Measurements from ENCODE around the gene SIRT6.
"Not testable (repeated sequence)": the region's sequence is repeated elsewhere in the genome, so short reads cannot be mapped to it uniquely, and the experiment has no call there.

The SIRT6 gene

GRCh38 chr19:4220188-4220587 lies 37.8 kb upstream of the SIRT6 start:
- TF ChIP-seq, protein P1, sequence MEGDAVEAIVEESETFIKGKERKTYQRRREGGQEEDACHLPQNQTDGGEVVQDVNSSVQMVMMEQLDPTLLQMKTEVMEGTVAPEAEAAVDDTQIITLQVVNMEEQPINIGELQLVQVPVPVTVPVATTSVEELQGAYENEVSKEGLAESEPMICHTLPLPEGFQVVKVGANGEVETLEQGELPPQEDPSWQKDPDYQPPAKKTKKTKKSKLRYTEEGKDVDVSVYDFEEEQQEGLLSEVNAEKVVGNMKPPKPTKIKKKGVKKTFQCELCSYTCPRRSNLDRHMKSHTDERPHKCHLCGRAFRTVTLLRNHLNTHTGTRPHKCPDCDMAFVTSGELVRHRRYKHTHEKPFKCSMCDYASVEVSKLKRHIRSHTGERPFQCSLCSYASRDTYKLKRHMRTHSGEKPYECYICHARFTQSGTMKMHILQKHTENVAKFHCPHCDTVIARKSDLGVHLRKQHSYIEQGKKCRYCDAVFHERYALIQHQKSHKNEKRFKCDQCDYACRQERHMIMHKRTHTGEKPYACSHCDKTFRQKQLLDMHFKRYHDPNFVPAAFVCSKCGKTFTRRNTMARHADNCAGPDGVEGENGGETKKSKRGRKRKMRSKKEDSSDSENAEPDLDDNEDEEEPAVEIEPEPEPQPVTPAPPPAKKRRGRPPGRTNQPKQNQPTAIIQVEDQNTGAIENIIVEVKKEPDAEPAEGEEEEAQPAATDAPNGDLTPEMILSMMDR (conservative IDR thresholded peaks at IDR 0.05): no peak
- H3K27ac ChIP-seq: no peak overlapping the region

DNA sequence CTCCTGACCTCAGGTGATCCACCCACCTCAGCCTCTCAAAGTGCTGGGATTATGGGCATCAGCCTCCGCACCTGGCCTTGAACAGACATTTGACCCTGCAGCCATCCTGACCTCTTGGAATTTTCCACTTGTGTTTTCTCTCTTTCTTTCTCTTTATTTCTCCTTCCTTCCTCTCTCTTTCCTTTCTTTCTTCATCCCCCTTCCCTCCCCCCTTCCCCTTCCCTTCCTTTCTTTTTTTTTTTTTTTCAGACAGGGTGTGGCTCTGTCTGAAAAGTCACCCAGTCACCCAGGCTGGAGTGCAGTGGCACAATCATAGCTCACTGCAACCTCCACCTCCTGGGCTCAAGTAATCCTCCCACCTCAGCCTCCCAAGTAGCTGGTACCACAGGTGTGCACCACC lies 36.2 kb upstream of the SIRT6 start:
- H3K27ac ChIP-seq: not testable (repeated sequence)

DNA sequence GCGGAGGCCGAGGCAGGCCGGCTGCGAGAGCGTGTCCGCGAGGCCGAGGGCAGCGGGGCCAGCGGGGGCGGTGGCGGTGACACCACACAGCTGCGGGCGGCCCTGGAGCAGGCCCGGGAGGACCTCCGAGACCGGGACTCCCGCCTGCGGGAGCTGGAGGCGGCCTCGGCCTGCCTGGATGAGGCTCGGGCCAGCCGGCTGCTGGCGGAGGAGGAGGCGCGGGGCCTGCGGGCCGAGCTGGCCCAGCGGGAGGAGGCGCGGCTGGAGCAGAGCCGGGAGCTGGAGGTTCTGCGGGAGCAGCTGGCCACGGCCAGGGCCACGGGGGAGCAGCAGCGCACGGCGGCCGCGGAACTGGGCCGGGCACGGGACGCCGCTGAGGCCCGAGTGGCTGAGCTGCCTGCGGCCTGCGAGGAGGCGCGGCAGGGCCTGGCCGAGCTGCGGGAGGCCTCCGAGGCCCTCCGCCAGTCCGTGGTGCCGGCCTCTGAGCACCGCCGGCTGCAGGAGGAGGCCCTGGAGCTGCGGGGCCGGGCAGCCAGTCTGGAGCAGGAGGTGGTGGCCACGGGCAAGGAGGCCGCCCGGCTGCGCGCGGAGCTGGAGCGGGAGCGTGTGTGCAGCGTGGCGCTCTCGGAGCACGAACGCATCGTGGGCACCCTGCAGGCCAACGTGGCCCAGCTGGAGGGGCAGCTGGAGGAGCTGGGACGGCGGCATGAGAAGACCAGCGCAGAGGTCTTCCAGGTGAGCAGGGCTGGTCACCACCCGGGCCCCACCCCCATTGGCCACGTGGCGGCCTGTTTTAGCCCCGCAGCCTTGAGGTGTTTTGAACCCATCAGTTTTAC lies 35.3 kb upstream of the SIRT6 start:
- H3K27ac ChIP-seq: no peak overlapping the region
- TF ChIP-seq, protein P1 (conservative IDR thresholded peaks at IDR 0.05): no peak

- no peak overlapping the region for H3K27ac ChIP-seq
Measured at GRCh38 chr19:4216846-4217245, 34.5 kb upstream of the SIRT6 start.

DNA sequence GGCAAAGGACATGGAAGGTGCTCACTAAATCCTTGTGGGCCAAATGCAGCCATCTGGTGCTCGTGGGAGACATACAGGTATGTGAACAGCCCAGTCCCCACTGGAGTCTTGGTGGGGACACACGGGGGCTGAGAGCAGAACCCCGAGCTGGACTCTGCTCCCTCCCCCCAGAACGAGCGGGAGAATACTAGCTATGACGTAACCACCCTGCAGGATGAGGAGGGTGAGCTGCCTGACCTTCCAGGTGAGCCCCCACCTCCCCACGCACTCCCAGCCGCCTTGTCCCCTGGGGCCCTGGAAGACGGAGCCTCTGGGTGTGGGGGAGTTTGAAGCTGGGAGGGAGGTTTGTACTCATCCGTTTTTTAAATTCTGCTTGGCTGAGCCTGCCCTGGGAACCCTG lies 33.4 kb upstream of the SIRT6 start:
- no peak overlapping the region for H3K27ac ChIP-seq
- TF ChIP-seq, protein P1 (conservative IDR thresholded peaks at IDR 0.05): no peak

More at GRCh38 chr19:4216846-4217245, 34.5 kb upstream of the SIRT6 start:
- TF ChIP-seq, protein P1 (conservative IDR thresholded peaks at IDR 0.05): no peak

- no peak overlapping the region for H3K27ac ChIP-seq
- TF ChIP-seq, protein P1 (conservative IDR thresholded peaks at IDR 0.05): no peak
Measured at GRCh38 chr19:4213116-4213515, 30.8 kb upstream of the SIRT6 start.

DNA sequence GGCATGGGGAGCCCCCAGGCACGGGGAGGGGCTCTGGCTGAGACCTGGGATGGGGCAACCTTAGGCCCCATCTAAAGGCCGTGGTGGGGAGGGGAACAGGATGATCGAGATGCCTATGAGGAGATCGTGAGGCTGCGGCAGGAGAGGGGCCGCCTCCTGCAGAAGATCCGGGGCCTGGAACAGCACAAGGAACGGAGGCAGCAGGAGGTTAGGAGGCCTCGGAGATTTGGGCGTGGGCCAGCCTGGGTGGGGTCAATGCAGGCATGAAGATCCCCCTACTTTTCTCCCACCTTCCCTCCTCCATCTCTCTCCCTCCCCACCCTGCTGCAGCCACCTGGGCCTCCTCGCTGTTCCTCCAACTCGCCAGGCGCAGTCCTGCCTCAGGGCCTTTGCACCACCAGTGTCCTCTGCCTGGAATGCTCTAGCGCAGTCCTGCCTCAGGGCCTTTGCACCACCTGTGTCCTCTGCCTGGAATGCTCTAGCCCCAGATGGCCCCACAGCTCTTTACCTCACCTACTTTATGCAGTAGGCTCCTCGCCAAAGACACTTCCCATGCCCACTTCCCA lies 27.9 kb upstream of the SIRT6 start:
- TF ChIP-seq, protein P1 (conservative IDR thresholded peaks at IDR 0.05): no peak
- H3K27ac ChIP-seq: no peak overlapping the region
